GM18498 (cell line): ENCODE measurements around the gene ATN1.
"Not testable (repeated sequence)": the region's sequence is repeated elsewhere in the genome, so short reads cannot be mapped to it uniquely, and the experiment has no call there.

Experiments
- ATAC-seq: cut with Tn5 transposase; IDR thresholded peaks from one replicate; pipeline ENCODE4 v1.9.1; 2021; ENCODE audit warnings: mild to moderate bottlenecking, moderate library complexity; ENCODE audit not compliant: unreplicated experiment

Gene ATN1

DNA sequence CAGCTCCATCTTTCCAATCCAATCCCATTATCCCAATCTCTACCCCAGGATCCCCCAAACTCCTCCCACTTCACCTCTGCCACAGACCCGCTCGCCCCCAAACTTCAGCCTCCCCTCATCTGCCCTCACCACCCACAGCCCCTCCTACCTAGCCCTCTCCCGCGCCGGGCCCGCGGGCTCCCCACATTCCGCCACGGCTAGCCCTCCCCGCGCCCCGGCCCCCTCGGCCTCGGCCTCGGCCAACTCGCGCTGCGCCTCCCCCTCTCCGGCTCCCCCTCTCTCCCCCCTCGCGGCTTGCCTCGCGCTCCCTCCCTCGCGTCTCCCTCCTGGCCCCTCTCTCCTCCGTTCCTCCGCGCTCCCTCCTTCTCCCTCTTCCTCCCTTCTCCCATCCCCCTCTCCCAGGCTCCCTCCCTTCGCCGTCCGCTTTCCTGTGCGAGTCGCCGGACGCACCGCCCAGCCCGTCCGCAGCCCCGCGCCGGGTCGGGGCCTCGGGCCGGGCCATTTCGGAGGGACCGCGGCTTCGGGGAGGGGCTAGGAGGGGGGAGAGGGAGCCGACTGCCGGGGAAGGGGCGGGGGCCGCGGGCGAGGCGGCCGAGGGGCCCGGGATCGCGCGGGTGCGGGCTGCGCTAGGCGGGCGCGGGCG lies at the start of gene ATN1:
ATN1 (plus strand) TSS at position 581 of the 643 bp plus-strand sequence. CDS start 6,043 bp downstream, outside the sequence.
- no peak for ATAC-seq

DNA sequence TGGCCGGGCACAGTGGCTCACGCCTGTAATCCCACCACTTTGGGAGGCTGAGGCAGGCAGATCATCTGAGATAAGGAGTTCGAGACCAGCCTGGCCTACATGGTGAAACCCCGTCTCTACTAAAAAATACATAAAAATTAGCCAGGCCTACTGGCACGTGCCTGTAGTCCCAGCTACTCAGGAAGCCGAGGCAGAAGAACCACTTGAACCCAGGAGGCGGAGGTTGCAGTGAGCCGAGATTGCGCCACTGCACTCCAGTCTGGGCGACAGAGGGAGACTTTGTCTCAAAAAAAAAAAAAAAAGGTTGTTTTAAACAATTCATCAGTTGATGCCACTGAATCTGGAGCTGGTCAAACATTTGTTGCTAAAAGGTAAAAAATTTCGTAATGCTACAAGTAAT lies 47.9 kb upstream of the ATN1 start:
- ATAC-seq = not testable (repeated sequence)

- ATAC-seq = no peak
These were observed 44.5 kb upstream of the ATN1 start for GRCh38 chr12:6883252-6883651.

- no peak for ATAC-seq
These were observed 44.1 kb upstream of the ATN1 start for GRCh38 chr12:6883683-6884082.

GRCh38 chr12:6884539-6884938 lies 43.2 kb upstream of the ATN1 start:
- no peak for ATAC-seq

DNA sequence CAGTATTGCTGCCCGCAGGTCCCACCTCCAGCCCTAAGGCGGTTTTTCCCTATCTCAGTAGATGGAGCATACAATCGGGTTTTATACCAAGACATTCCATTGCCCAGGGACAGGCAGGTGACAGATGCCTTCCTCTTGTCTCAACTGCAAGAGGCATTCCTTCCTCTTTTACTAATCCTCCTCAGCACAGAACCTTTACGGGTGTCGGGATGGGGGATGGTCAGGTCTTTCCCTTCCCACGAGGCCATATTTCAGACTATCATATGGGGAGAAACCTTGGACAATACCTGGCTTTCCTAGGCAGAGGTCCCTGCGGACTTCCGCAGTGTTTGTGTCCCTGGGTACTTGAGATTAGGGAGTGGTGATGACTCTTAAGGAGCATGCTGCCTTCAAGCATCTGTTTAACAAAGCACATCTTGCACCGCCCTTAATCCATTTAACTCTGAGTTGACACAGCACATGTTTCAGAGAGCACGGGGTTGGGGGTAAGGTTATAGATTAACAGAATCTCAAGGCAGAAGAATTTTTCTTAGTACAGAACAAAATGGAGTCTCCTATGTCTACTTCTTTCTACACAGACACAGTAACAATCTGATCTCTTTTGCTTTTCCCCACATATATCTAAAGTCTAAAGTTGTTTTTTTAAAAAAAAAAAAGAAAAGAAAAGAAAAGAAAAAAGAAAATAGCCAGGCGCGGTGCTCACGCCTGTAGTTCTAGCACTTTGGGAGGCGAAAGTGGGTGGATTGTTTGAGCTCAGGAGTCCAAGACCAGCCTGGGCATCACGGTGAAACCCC lies 41.4 kb upstream of the ATN1 start:
- ATAC-seq = not testable (repeated sequence)

DNA sequence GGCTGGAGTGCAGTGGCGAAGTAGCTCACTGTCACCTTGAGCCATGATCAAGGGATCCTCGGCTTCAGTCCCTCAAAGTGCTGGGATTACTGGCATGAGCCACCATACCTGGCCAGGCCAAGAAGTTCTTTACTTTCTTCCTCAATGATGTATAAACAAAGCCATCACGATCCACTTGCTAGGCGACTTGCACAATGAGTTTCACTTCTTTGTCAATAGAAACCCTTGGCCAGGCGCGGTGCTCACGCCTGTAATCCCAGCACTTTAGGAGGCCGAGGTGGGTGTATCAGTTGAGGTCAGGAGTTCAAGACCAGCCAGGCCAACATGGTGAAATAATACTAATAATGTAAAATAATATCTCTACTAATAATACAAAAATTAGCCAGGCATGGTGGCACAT lies 40.3 kb upstream of the ATN1 start:
- ATAC-seq = no peak

DNA sequence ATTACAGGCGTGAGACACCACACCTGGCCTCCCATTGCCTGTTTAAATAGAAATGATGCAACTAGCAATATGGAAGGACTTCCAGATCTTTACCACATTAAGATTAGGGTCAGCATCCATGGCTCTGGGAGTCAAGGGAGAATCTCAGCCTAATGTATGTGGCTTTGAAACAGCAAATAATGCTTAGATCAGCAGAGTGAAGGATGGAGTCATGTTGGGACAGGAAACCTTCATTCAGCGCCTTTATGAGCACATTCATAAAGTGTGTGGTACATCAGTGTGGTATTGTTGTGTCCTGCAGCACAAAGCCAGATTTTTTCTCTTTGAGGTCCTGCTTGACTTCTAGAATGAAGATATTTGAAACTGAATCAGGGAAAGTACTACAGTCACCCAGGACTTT lies 39.4 kb upstream of the ATN1 start:
- ATAC-seq = no peak

DNA sequence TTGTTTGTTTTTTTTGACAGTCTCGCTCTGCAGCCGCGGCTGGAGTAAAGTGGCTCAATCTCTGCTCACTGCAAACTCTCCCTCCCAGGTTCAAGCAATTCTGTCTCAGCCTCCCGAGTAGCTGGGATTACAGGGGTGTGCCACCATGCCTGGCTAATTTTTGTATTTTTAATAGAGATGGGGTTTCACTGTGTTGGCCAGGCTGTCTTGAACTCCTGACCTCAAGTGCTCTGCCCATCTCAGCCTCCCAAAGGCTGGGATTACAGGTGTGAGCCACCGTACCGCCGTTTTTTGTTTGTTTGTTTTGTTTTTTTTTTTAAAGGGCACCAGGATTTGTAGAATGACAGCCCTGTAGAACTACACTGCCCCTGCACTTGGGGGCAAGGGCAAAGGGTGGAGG lies 39.0 kb upstream of the ATN1 start:
- ATAC-seq = not testable (repeated sequence)

DNA sequence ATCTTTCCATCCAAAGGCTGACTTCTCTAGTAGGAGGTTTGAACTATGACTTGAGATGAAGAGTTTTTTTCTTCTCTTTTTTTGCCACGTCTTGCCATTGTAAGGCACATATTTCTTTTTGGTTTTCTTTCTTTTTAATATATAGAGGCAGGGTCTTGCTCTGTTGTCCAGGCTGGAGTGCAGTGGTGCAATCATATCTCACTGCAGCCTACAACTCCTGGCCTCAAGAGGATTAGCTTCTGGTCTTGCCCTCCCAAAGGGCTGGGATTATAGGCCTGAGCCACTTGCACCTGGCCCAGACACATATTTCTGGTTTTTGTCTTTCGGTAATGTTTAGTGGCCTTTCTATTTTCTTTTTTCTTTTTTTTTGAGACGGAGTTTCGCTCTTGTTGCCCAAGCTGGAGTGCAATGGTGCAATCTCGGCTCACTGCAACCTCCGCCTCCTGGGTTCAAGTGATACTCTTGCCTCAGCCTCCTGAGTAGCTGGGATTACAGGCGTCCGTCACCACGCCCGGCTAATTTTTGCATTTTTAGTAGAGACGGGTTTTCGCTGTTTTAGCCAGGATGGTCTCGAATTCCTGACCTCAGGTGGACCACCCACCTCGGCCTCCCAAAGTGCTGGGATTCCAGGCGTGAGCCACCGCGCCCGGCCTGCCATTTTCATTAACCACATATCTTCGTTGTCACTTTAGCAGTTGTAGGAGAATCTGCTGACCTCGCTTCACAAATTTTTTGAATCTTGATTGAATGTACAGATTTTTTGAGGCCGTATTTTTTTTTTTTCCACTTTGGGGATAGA lies 37.8 kb upstream of the ATN1 start:
- ATAC-seq = not testable (repeated sequence)

- peak; percentile 94 for ATAC-seq
These were observed 36.7 kb upstream of the ATN1 start for GRCh38 chr12:6890789-6891645.

DNA sequence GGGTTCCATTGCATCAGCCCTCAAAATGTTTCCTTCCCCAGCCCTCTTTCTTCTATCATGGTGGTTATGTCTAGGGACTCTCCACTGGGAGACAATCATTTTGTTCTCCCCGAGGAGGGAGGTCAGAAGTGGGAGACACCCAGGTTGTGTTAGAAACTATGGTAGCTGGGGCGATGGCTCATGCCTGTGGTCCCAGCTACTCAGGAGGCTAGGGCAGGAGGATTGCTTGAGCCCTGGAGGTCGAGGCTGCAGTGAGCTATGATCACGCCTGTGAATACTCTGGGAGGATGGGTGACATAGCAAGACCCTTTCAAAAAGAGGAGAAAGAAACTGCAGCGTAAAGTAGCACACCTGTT lies 36.1 kb upstream of the ATN1 start:
- ATAC-seq = peak; percentile 1

GRCh38 chr12:6892683-6893082 lies 35.1 kb upstream of the ATN1 start:
- not testable (repeated sequence) for ATAC-seq

GRCh38 chr12:6894321-6894720 lies 33.4 kb upstream of the ATN1 start:
- ATAC-seq = no peak

DNA sequence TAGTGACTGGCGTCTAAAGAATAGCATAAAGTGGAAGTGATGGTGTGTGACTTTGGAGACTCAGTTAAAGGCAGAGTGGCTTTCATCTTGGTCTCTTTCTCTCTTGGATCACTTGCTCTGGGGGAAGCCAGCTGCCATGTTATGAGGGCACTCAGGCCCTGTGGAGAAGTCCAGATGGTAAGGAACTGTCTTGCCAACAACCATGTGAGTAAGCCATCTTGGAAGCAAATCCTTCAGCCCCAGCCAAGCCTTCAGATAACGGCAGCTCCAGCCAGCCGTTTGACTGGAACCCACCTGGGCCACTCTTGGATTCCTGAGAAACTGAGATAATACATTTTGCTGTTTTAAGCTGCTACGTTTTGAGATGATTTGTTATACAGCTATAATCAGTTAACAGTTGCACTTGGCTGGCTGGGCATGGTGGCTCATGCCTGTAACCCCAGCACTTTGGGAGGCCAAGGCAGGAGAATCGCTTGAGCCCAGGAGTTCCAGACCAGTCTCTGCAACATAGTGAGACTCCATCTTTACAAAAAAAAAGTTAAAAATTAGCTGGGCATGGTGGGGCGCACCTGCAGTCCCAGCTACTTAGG lies 30.8 kb upstream of the ATN1 start:
- no peak for ATAC-seq

DNA sequence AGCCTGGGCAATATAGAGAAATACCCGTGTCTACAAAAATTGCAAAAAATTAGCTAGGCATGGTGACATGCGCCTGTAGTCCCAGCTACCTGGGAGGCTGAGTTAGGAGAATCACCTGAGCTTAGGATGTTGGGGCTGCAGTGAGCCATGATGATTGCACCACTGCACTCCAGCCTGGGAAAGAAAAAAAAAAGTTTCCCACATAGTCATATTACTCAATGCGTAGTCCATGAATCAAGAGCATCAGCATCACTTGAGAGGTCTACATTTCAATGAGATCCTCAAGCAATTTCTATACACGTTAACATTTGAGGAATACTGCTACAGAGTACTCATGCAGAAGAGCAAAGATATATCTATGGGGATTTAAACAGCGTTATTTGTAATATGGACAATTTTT lies 28.3 kb upstream of the ATN1 start:
- no peak for ATAC-seq

GRCh38 chr12:6899837-6900519 lies 27.8 kb upstream of the ATN1 start:
- ATAC-seq = no peak

- no peak for ATAC-seq
These were observed 25.3 kb upstream of the ATN1 start for GRCh38 chr12:6902448-6902847.

GRCh38 chr12:6903722-6904121 lies 24.0 kb upstream of the ATN1 start:
- ATAC-seq = no peak
